HFFc6 (cell line): ENCODE results near the gene TACC2. TPM values are rescaled to one million over a fixed set of nuclear protein-coding genes. Genes with fewer than 3 reads are reported as not detected.

Experiments
- DNase-seq: peaks from one replicate; pipeline ENCODE4 v3.0.0-alpha.2; 2018
- H3K27ac Mint-ChIP-seq: 2 replicates; pipeline ENCODE4 v1.8.0; 2020; ENCODE audit warnings: mild to moderate bottlenecking, mixed read lengths
- H3K27me3 Mint-ChIP-seq: 2 replicates; pipeline ENCODE4 v1.8.0; 2021; ENCODE audit warnings: mild to moderate bottlenecking, moderate library complexity, mixed read lengths; ENCODE audit not compliant: insufficient read depth
- H3K36me3 Mint-ChIP-seq: 2 replicates; pipeline ENCODE4 v1.8.0; 2021; ENCODE audit warnings: low read depth, mixed read lengths
- H3K4me1 Mint-ChIP-seq: 2 replicates; pipeline ENCODE4 v1.8.0; 2020; ENCODE audit warnings: low read depth, mixed read lengths
- H3K4me3 Mint-ChIP-seq: 2 replicates; pipeline ENCODE4 v1.8.0; 2020; ENCODE audit warnings: mild to moderate bottlenecking, moderate library complexity, mixed read lengths
- H3K9me3 Mint-ChIP-seq: 2 replicates; pipeline ENCODE4 v1.8.0; 2020; ENCODE audit warnings: mild to moderate bottlenecking, mixed read lengths
- CTCF ChIP-seq: fragments of 200-600 bp; sonication (generic); IDR thresholded peaks from 2 replicates; pipeline ENCODE4 v1.5.0; 2021; ENCODE audit warnings: antibody characterized with exemption, mild to moderate bottlenecking
- total RNA-seq, 6 experiments: library from RNA; stranded (reverse); fragmentation: NEBNext Ultra II Directional; extraction: Animal tissue kit (Norgen Biotek cat#: 25700); gene quantifications; 2 replicates in 1 of 6; 3 replicates in 5 of 6; pipeline ENCODE4 v1.2.3, GENCODE V29; 2021

TACC2 gene
- total RNA-seq, 6 experiments from 2014 or later: 15.9 to 19.5 (median 17.5) TPM

- no peaks in the 10 kb centered on the region for H3K4me1 Mint-ChIP-seq
- no peak overlapping the region for H3K4me3 Mint-ChIP-seq
- H3K9me3 Mint-ChIP-seq: no peaks in the 10 kb centered on the region
- no peaks in the 10 kb centered on the region for H3K27me3 Mint-ChIP-seq
- no peak for DNase-seq
- H3K27ac Mint-ChIP-seq: no peak overlapping the region
- no peak for TF ChIP-seq CTCF
- H3K36me3 Mint-ChIP-seq: peaks cover 18% of the 10 kb centered on the region
Observed at GRCh38 chr10:122225330-122225729, 236.4 kb downstream of the TACC2 start.

- H3K9me3 Mint-ChIP-seq: no peaks in the 10 kb centered on the region
- no peak for TF ChIP-seq CTCF
- no peak for DNase-seq
- H3K27me3 Mint-ChIP-seq: no peaks in the 10 kb centered on the region
- no peaks in the 10 kb centered on the region for H3K4me1 Mint-ChIP-seq
- no peak overlapping the region for H3K27ac Mint-ChIP-seq
- H3K36me3 Mint-ChIP-seq: peaks cover 13% of the 10 kb centered on the region
- no peak overlapping the region for H3K4me3 Mint-ChIP-seq
Observed at GRCh38 chr10:122227754-122228153, 238.8 kb downstream of the TACC2 start.

- peaks cover 13% of the 10 kb centered on the region for H3K36me3 Mint-ChIP-seq
- no peaks in the 10 kb centered on the region for H3K4me1 Mint-ChIP-seq
- no peaks in the 10 kb centered on the region for H3K27me3 Mint-ChIP-seq
- no peak overlapping the region for H3K27ac Mint-ChIP-seq
- TF ChIP-seq CTCF: no peak
- no peaks in the 10 kb centered on the region for H3K9me3 Mint-ChIP-seq
- H3K4me3 Mint-ChIP-seq: no peak overlapping the region
- DNase-seq: no peak
Observed at GRCh38 chr10:122229666-122230065, 240.7 kb downstream of the TACC2 start.

- no peaks in the 10 kb centered on the region for H3K9me3 Mint-ChIP-seq
- H3K36me3 Mint-ChIP-seq: peaks cover 13% of the 10 kb centered on the region
- H3K27me3 Mint-ChIP-seq: no peaks in the 10 kb centered on the region
- no peak for TF ChIP-seq CTCF
- no peaks in the 10 kb centered on the region for H3K4me1 Mint-ChIP-seq
- H3K4me3 Mint-ChIP-seq: no peak overlapping the region
- DNase-seq: no peak
- H3K27ac Mint-ChIP-seq: no peak overlapping the region
Observed at GRCh38 chr10:122230222-122230621, 241.3 kb downstream of the TACC2 start.

DNA sequence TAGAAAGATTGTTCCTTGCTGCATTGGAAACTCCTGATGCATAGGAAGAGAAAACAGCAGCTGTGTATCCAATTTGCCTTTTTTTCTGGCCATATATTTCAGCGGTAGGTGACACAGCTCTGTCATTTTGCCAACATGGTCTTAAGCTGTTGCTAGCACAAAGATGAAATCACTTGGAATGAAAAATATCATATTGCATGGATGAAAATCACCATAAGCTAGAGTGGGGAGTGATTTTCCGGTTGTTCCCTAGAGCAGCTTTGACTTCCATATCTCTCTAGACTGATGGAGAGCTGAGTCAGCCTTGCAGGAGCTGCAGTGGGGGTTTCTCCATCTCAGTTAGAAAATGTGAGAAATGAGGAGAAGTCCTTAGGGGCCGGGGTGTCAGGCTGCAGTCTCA is 243.8 kb downstream of the TACC2 start:
- Mint-ChIP-seq H3K27ac (no peak overlapping the region), H3K27me3 (no peaks in the 10 kb centered on the region), H3K4me1 (no peaks in the 10 kb centered on the region), H3K9me3 (no peaks in the 10 kb centered on the region), H3K36me3 (peaks cover 12% of the 10 kb centered on the region), H3K4me3 (no peak overlapping the region)
- TF ChIP-seq CTCF: no peak
- DNase-seq: no peak

DNA sequence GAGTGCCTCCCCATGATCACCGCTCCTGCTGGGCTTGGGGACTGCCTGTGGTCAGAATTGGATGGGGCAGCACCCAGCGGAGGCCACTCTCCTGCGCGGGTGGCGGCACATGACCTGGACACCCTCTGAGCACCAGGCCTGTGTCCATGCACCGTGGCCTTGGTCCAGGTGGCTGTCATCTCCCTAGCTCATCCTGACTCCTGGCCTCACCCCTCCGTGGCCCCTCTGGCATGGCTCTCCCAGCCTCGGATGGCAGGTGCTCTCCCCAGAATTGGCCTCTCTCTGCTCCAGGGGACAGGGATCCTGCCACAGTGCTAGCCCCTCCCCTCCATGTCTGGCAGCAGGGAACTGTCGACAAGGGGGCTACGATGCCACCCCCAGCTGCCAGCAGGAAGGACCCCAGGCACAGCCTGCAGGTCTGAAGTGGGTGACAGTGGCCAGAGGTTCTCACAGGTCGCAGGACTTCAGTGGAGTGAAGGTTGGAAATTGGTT is 244.9 kb downstream of the TACC2 start:
- no peak overlapping the region for H3K4me3 Mint-ChIP-seq
- H3K9me3 Mint-ChIP-seq: no peaks in the 10 kb centered on the region
- no peak for DNase-seq
- H3K27me3 Mint-ChIP-seq: no peaks in the 10 kb centered on the region
- H3K36me3 Mint-ChIP-seq: peaks cover 14% of the 10 kb centered on the region
- no peak overlapping the region for H3K27ac Mint-ChIP-seq
- no peaks in the 10 kb centered on the region for H3K4me1 Mint-ChIP-seq
- no peak for TF ChIP-seq CTCF
